Measurements from ENCODE around the gene NACC2. TPM values are rescaled to one million over a fixed set of nuclear protein-coding genes. Genes with fewer than 3 reads are reported as not detected.

NACC2 gene
- total RNA-seq, 1 experiment from 2014 or later, result 34.4 TPM

DNA sequence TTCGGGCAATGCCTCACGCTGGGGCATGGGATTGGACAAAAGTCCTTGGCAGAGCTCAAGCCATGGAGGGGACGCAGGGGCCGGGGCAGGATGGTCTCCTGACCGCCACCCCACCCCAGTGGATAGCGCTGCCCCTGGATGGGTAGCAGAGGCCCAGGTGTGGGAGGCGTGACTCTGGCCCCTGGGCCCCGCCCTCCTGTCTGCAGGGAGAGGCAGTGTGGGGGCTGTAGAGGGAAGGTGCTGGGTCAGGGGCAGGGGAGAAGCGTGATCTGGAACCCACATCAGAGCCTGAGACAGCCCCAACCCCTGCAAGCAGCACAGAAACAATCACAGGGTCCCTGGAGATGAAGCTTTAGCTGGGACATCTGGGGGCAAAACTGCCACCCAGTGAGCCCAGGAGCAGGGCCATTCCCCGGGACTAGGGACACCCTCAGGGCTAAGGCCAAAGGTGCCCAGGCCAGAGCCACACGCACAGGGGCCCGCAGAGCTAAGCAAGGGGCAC lies 36.2 kb downstream of the NACC2 start:
- no peak for DNase-seq (ENCODE audit: low read depth)

DNA sequence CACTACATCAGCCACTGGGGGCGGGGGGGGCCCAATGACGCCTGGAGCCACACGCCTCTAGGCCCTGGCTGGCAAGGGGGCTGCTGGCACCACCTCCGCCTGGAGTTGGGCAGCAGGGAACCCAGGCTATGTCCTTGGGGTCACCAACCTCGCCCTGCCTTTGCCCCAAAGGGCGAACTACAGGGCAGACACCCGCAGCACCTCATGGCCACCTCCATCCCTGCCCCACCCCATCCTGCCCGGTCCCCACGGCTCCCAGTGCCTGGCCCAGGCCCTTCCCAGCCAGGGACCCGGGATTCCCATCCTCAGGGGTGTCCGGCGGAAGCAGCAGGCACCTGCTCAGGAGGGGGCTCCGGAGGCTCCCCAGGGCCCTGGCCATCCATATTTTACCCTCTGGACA lies 37.0 kb downstream of the NACC2 start:
- DNase-seq (ENCODE audit: low read depth), result no peak

GRCh38 chr9:136057236-136058081 lies 37.6 kb downstream of the NACC2 start:
- DNase-seq (ENCODE audit: low read depth), result no peak

DNA sequence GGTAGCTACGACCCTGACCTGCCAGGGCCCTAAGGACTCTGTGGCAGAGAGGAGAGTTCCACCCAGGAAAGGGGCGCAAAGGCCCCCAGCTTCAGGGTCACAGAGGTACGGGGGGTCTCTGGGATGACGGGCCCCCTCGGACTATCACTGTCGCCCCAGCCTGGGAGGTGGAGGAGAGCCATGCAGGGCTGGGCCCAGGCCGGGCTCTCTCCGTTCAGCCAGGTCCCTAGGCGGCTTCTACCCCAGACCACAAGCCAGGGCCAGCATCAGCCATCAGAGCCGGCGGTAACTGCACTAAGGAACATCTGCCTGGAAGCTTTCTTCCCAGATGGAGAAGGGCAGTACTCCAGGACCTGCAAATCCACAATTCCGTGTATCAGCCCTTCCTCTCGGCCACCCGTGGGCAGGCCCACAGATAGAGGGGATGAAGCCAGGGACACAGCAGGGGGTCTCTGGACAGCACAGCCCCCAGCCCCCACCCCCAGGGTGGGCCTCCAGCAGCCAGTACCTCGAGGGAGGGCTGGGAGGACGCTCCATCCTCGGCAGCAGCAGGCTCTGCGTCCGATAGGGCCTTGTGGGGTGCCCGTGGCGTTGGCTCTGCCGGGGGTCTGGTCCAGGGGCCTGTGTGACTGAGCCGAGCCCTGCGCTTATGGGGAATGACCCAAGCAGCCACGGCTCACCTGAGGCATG lies 38.4 kb downstream of the NACC2 start:
- DNase-seq (ENCODE audit: low read depth), result no peak

- no peak for DNase-seq (ENCODE audit: low read depth)
Measured at GRCh38 chr9:136055715-136056545, 39.2 kb downstream of the NACC2 start.

DNA sequence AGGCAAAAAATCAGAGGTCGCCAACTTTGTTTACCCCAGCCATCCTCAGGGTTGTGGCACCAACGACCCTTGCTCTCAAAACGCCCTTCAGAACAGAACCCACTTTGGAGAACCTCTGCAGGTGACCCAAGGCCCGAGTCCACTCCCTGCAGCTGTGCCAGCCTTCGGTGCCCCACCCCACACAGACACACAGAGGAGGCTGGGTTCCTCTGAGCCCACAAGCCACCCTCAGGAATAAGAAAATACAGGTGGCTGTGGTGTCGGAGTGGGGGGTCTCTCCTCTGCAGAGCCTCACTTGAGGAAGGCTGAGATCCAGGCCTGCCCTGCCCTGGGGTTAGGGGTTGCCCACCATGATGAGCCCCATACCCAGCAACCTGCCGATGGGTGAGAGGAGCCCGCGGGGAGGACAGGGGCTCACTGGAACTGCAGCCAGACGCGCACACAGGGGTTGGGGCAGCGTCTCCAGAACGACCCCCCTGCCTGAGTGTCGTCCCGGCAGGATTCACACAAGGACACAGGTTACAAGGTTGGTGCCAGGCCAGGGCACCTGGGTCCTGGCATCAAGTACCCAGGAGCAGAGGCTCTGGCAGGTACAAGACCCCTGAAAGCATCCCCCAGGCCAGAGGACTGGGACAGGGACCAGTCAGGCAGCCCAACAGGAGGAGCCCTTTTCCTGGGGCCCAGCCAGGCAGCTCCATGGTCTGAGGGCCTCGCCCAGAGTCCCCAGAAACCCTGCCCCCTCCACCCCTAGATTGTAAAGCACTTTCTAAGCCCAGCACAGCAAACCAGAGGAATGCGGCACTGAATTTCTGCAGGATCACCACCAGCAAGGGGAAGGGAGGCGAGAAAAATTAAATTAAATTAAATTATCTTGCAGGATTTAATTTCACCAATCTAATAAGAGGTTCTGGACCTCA lies 40.0 kb downstream of the NACC2 start:
- no peak for DNase-seq (ENCODE audit: low read depth)

- DNase-seq (ENCODE audit: low read depth), result no peak
Measured at GRCh38 chr9:136054146-136054545, 40.9 kb downstream of the NACC2 start.

GRCh38 chr9:136053757-136054142 lies 41.3 kb downstream of the NACC2 start:
- DNase-seq (ENCODE audit: low read depth), result no peak

GRCh38 chr9:136052991-136053756 lies 41.9 kb downstream of the NACC2 start:
- DNase-seq (ENCODE audit: low read depth), result peak; percentile 19

GRCh38 chr9:136052472-136052880 lies 42.6 kb downstream of the NACC2 start:
- peak; percentile 43 for DNase-seq (ENCODE audit: low read depth)

GRCh38 chr9:136051837-136052471 lies 43.1 kb downstream of the NACC2 start:
- DNase-seq (ENCODE audit: low read depth), result peak; percentile 88

GRCh38 chr9:136051453-136051836 lies 43.6 kb downstream of the NACC2 start:
- DNase-seq (ENCODE audit: low read depth), result no peak

DNA sequence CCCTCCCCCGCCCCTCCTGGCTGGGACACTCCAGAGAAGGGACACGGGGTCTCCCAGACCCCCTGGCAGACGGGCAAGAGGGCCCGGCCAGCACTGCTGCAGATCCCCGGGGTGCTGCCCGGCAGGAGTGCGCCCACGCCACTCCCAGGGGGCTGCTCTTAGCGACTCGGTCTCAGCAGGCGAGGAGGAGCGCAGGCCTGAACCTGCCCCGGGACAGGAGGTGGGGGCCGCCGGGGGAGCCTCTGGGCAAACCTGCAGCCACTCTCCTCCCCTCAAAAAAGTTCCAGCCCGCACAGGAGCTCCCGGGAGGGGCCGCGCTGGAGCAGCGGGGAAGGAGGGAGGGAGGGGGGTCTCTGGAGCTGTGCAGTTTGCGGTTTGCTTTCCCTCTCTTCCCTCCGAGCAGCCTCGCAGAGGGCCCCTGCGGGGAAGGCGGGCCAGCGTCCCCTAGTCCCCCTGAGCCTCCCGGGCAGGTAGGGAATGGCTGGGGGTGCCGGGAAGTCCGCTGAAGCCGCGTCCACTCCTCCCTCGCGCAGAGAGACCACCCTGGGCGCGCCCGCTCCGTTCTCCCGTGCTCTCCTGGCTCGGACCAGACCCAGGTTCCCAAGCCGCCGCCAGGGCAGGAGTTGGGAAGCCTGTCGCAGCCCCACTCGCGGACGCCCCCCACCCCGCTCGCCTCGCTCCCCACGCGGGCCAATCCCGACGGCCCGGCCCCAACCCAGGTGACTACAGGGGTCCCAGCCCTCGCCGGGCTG lies 44.2 kb downstream of the NACC2 start:
- no peak for DNase-seq (ENCODE audit: low read depth)

- DNase-seq (ENCODE audit: low read depth), result no peak
Measured at GRCh38 chr9:136050266-136050700, 44.8 kb downstream of the NACC2 start.

DNA sequence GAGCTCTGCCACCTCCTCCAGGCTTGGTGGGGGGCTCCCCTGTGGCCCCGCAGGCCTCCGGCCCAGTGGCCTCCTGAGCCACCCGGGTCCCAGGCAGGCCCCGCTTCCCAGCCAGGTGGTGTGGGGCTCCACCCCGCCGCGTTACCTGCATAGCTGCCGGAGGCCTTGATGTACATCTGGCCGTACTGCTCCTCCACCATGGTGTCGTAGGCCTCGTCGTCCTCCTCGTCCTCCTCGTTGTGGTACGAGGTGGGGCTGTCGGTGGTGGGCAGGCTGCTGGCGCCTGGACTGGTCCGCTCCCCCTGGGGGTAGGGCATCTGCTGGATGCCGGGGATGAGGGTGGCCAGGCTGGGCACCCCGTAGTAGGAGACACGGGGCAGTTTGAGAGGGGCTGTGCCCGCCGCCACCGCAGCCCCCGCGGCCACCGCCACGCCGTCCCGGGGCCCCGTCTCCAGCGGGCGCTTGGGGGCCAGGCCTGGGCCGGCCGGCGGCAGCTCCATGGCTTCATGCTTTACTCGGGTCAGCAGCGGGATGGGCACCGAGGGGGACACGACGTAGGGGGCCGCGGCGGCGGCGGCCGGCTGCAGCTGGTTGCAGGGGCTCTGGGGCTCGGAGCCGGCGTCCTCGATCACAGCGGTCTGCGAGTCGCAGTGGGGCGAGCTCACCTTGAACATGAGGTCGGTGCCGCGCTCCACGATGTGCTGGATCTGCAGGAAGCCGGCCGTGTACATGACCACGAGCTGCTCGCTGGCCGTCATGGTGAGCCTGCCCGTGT lies 45.4 kb downstream of the NACC2 start:
- no peak for DNase-seq (ENCODE audit: low read depth)

DNA sequence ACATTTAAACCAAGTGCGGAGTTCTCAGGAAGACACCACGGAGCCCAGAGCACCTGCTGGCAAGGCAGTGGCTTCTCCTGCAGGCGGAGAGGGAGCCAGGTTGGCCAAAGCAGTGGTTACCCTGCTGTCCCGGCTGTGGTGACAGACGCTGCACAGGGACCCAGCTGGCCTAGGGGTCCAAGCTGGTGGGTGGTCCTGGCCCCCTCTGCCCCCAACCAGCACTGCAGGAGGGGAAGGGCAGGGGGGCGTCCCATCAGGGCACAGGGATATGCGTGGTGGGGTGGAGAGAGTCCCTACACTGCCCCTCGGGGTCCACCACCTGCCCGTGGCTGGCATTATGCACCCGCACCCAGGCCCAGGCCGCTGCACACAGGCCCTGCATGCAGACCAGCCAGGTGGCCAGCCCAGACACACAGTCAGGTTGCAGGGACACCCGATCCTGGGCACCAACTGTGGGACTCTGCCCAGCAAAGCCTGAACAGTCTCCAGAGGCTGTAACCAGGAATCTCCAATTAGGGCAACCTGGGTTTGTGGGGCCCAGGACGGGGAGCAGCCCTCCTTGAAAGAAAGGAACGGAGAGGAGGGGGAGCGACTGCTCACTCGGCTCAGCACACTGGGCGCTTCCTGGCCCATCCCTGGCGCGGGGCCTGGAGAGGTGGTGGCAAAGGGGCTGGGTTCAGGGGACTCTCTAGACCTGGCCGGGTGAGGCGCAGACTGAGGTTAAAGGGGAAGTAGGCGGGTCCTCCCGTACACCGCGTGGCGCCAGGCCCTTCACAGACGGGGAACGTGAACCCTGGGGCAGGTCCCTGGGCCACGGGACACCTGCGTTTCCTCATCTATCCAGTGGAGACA lies 46.3 kb downstream of the NACC2 start:
- DNase-seq (ENCODE audit: low read depth), result no peak

Data from LHCN-M2 (cell line).